SK-N-SH (cell line): ENCODE results near the gene NTM.
A peak's percentile ranks its signal among the peaks of the same experiment; 100 is the strongest.

Experiments
- EP300 ChIP-seq, 2 experiments: IDR thresholded peaks; 2 replicates each; pipeline versions ENCODE4 v1.4.0 to v1.6.1; 2012; ENCODE audit warnings: borderline replicate concordance in 1 of 2, low read depth in 1 of 2, low read length in 1 of 2
- EZH2phosphoT487 ChIP-seq: fragments of 200-600 bp; sonication (generic); IDR thresholded peaks from 2 replicates; pipeline ENCODE4 v1.6.1; 2017; ENCODE audit warnings: low read depth, mixed run types, mild to moderate bottlenecking, antibody characterized with exemption, moderate library complexity, borderline replicate concordance
- JUND ChIP-seq: IDR thresholded peaks from 2 replicates; pipeline ENCODE4 v1.4.0; 2012
- NRF1 ChIP-seq: IDR thresholded peaks from 2 replicates; pipeline ENCODE4 v1.6.1; 2012; ENCODE audit warnings: low read depth, mild to moderate bottlenecking, low read length
- POLR2AphosphoS5 ChIP-seq: IDR thresholded peaks from 2 replicates; pipeline ENCODE4 v1.6.1; 2012; ENCODE audit warnings: low read depth, low read length
- RAD21 ChIP-seq: IDR thresholded peaks from 2 replicates; pipeline ENCODE4 v1.6.1; 2012; ENCODE audit warnings: mild to moderate bottlenecking, low read length
- SIN3A ChIP-seq: IDR thresholded peaks from 2 replicates; pipeline ENCODE4 v1.6.1; 2012; ENCODE audit warnings: low read depth, mild to moderate bottlenecking, low read length, moderate library complexity, borderline replicate concordance
- TAF1 ChIP-seq: IDR thresholded peaks from 2 replicates; pipeline ENCODE4 v1.6.1; 2012; ENCODE audit warnings: low read depth, mild to moderate bottlenecking, low read length, moderate library complexity, borderline replicate concordance
- TEAD4 ChIP-seq: IDR thresholded peaks from 2 replicates; pipeline ENCODE4 v1.4.0; 2012; ENCODE audit warnings: mild to moderate bottlenecking, borderline replicate concordance; ENCODE audit not compliant: insufficient read depth
- TF ChIP-seq, protein P1 (sequence below): fragments of 200-600 bp; sonication (generic); IDR thresholded peaks from 2 replicates; pipeline ENCODE4 v1.6.1; 2017; ENCODE audit warnings: antibody characterized with exemption, mild to moderate bottlenecking, moderate library complexity
- TF ChIP-seq, protein P2 (sequence below): IDR thresholded peaks from 2 replicates; pipeline ENCODE4 v1.4.0; 2012; ENCODE audit warnings: low read depth, borderline replicate concordance
- TF ChIP-seq, protein P3 (sequence below): fragments of 150-350 bp; IDR thresholded peaks from 2 replicates; pipeline ENCODE4 v1.6.1; 2017; ENCODE audit warnings: antibody characterized with exemption, low read length, low read depth, borderline replicate concordance

DNA sequence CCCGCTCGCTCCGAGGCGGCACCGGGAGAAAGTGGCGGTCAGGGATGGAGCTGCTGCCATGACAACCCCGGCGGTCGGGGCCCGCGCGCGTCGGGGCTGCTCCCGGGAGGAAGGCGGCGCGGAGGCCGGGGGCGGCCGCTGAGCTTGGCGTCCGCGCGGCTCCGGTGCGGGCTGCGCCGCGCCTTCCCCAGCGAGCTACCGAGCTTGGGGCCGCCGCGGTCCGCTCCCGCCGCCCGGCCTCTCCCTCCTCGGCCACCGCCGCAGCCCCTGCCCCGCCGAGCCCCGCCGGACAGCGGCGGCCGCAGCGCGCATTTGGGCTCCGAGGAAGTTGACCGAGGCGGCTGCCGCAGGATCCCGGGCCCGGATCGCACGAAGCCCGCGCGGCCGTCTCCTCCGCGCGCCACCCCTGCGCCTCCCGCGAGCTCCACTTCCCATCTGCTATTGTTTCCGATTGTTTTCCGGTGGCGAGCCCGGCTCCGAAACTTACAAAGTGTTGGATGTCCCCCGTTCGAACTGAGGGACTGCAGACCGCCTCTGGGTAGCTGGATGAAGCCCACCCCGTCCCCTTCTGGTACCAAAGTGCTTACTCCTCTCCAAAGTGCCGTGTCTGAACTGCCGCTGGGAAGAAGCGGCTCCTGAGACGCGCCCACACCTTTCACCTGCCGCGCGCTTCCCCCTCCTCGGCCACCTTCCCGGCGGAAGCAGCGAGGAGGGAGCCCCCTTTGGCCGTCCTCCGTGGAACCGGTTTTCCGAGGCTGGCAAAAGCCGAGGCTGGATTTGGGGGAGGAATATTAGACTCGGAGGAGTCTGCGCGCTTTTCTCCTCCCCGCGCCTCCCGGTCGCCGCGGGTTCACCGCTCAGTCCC lies 540.3 kb downstream of the NTM start:
- TF ChIP-seq, protein P1, sequence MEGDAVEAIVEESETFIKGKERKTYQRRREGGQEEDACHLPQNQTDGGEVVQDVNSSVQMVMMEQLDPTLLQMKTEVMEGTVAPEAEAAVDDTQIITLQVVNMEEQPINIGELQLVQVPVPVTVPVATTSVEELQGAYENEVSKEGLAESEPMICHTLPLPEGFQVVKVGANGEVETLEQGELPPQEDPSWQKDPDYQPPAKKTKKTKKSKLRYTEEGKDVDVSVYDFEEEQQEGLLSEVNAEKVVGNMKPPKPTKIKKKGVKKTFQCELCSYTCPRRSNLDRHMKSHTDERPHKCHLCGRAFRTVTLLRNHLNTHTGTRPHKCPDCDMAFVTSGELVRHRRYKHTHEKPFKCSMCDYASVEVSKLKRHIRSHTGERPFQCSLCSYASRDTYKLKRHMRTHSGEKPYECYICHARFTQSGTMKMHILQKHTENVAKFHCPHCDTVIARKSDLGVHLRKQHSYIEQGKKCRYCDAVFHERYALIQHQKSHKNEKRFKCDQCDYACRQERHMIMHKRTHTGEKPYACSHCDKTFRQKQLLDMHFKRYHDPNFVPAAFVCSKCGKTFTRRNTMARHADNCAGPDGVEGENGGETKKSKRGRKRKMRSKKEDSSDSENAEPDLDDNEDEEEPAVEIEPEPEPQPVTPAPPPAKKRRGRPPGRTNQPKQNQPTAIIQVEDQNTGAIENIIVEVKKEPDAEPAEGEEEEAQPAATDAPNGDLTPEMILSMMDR, result no peak
- TF ChIP-seq EP300 (IDR thresholded peaks at IDR 0.05; ENCODE audit: borderline replicate concordance in 1 of 2, low read depth in 1 of 2, low read length in 1 of 2) (no peak), TAF1 (0 out of 2 replicates have a peak, but pooled peaks have one; percentile 8), TEAD4 (no peak), POLR2AphosphoS5 (no peak), JUND (no peak), RAD21 (no peak), SIN3A (no peak), EZH2phosphoT487 (no peak), NRF1 (no peak)
- TF ChIP-seq, protein P2, sequence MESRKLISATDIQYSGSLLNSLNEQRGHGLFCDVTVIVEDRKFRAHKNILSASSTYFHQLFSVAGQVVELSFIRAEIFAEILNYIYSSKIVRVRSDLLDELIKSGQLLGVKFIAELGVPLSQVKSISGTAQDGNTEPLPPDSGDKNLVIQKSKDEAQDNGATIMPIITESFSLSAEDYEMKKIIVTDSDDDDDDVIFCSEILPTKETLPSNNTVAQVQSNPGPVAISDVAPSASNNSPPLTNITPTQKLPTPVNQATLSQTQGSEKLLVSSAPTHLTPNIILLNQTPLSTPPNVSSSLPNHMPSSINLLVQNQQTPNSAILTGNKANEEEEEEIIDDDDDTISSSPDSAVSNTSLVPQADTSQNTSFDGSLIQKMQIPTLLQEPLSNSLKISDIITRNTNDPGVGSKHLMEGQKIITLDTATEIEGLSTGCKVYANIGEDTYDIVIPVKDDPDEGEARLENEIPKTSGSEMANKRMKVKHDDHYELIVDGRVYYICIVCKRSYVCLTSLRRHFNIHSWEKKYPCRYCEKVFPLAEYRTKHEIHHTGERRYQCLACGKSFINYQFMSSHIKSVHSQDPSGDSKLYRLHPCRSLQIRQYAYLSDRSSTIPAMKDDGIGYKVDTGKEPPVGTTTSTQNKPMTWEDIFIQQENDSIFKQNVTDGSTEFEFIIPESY, result no peak
- TF ChIP-seq, protein P3, sequence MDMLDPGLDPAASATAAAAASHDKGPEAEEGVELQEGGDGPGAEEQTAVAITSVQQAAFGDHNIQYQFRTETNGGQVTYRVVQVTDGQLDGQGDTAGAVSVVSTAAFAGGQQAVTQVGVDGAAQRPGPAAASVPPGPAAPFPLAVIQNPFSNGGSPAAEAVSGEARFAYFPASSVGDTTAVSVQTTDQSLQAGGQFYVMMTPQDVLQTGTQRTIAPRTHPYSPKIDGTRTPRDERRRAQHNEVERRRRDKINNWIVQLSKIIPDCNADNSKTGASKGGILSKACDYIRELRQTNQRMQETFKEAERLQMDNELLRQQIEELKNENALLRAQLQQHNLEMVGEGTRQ, result no peak
